ENCODE data around the gene FAM3D. TPM values are rescaled to one million over a fixed set of nuclear protein-coding genes. Genes with fewer than 3 reads are reported as not detected.
A peak's percentile ranks its signal among the peaks of the same experiment; 100 is the strongest.

The FAM3D gene
- total and polyA plus RNA-seq, 2 donors from 2014 or later = 0.41 to 0.60 TPM

GRCh38 chr3:58626841-58627569, 39.6 kb downstream of the FAM3D start:
- no peaks in the 10 kb centered on the region for H3K36me3 ChIP-seq (ENCODE audit: control insufficient read depth in 2 of 3, insufficient read depth in 3 of 3, low read length in 3 of 3)
- H3K27ac ChIP-seq (ENCODE audit: low read depth in 2 of 2, low read length in 2 of 2) = no peak overlapping the region
- no peaks in the 10 kb centered on the region for H3K27me3 ChIP-seq (ENCODE audit: control insufficient read depth, insufficient read depth, low read length)
- intact Hi-C loops (cut with DNase I) = loop anchor here (10.0 kb wide), 1 partner anchor 302 kb away; no protein-coding TSS in a partner anchor
- H3K9me3 ChIP-seq (ENCODE audit: control insufficient read depth in 2 of 3, insufficient read depth in 1 of 3, low read length in 3 of 3) = no peaks in the 10 kb centered on the region
- FAIRE-seq (no peak), DNase-seq (peak in 1 of 5 donors; percentile 75)
- no peak for TF ChIP-seq CTCF (IDR thresholded peaks at IDR 0.05; ENCODE audit: borderline replicate concordance, extremely low read depth, insufficient read depth)
- H3K4me1 ChIP-seq (ENCODE audit: control insufficient read depth in 2 of 3, insufficient read depth in 2 of 3, low read depth in 1 of 3, low read length in 3 of 3) = peaks cover 0 to 29% (median 19%) of the 10 kb centered on the region in 3 donors
- H3K4me3 ChIP-seq (ENCODE audit: low read length in 3 of 3) = no peak overlapping the region
- no peak overlapping the region for H3K9ac ChIP-seq (ENCODE audit: low read length in 3 of 3)

GRCh38 chr3:58625196-58625824, 41.3 kb downstream of the FAM3D start:
- Histone ChIP-seq H3K4me3 (ENCODE audit: low read length in 3 of 3) (no peak overlapping the region), H3K27me3 (ENCODE audit: control insufficient read depth, insufficient read depth, low read length) (no peaks in the 10 kb centered on the region), H3K9me3 (ENCODE audit: control insufficient read depth in 2 of 3, insufficient read depth in 1 of 3, low read length in 3 of 3) (no peaks in the 10 kb centered on the region), H3K4me1 (ENCODE audit: control insufficient read depth in 2 of 3, insufficient read depth in 2 of 3, low read depth in 1 of 3, low read length in 3 of 3) (peaks cover 0 to 29% (median 19%) of the 10 kb centered on the region in 3 donors), H3K36me3 (ENCODE audit: control insufficient read depth in 2 of 3, insufficient read depth in 3 of 3, low read length in 3 of 3) (no peaks in the 10 kb centered on the region), H3K27ac (ENCODE audit: low read depth in 2 of 2, low read length in 2 of 2) (no peak overlapping the region), H3K9ac (ENCODE audit: low read length in 3 of 3) (no peak overlapping the region)
- intact Hi-C loops (cut with DNase I) = loop anchor here (10.0 kb wide), 1 partner anchor 301 kb away; no protein-coding TSS in a partner anchor
- DNase-seq = no peak
- FAIRE-seq = no peak
- TF ChIP-seq CTCF (IDR thresholded peaks at IDR 0.05; ENCODE audit: borderline replicate concordance, extremely low read depth, insufficient read depth) = no peak

GRCh38 chr3:58624550-58624949, 42.0 kb downstream of the FAM3D start:
- H3K36me3 ChIP-seq (ENCODE audit: control insufficient read depth in 2 of 3, insufficient read depth in 3 of 3, low read length in 3 of 3) = no peaks in the 10 kb centered on the region
- DNase-seq (no peak), FAIRE-seq (no peak)
- no peak overlapping the region for H3K4me3 ChIP-seq (ENCODE audit: low read length in 3 of 3)
- H3K4me1 ChIP-seq (ENCODE audit: control insufficient read depth in 2 of 3, insufficient read depth in 2 of 3, low read depth in 1 of 3, low read length in 3 of 3) = peaks cover 0 to 24% (median 19%) of the 10 kb centered on the region in 3 donors
- no peaks in the 10 kb centered on the region for H3K27me3 ChIP-seq (ENCODE audit: control insufficient read depth, insufficient read depth, low read length)
- H3K27ac ChIP-seq (ENCODE audit: low read depth in 2 of 2, low read length in 2 of 2) = no peak overlapping the region
- no peak overlapping the region for H3K9ac ChIP-seq (ENCODE audit: low read length in 3 of 3)
- H3K9me3 ChIP-seq (ENCODE audit: control insufficient read depth in 2 of 3, insufficient read depth in 1 of 3, low read length in 3 of 3) = no peaks in the 10 kb centered on the region
- intact Hi-C loops (cut with DNase I) = loop anchor here (10.0 kb wide), 1 partner anchor 300 kb away; no protein-coding TSS in a partner anchor
- no peak for TF ChIP-seq CTCF (IDR thresholded peaks at IDR 0.05; ENCODE audit: borderline replicate concordance, extremely low read depth, insufficient read depth)
